ENCODE data around the gene CACNB1. TPM values are rescaled to one million over a fixed set of nuclear protein-coding genes. Genes with fewer than 3 reads are reported as not detected.

Gene CACNB1
- total and polyA plus RNA-seq, 10 of the 15 experiments (the other 5 are each of a cell fraction or from before 2014, with no cell fraction given): 0.06 to 15.6 (median 6.3) TPM

GRCh38 chr17:39222151-39222550 lies 24.7 kb upstream of the CACNB1 start:
- Histone ChIP-seq H3K4me3 (no peak overlapping the region), H3K27ac (ENCODE audit: control insufficient read depth, insufficient read depth) (no peak overlapping the region), H4K20me1 (ENCODE audit: control insufficient read depth, insufficient read depth) (no peaks in the 10 kb centered on the region), H3K4me2 (ENCODE audit: control insufficient read depth, insufficient read depth) (no peak overlapping the region), H3K9ac (ENCODE audit: control insufficient read depth, insufficient read depth, low read length) (no peak overlapping the region), H2AFZ (ENCODE audit: control insufficient read depth, low read depth, low read length) (no peak overlapping the region), H3K4me1 (ENCODE audit: control insufficient read depth, insufficient read depth, low read length) (no peaks in the 10 kb centered on the region), H3K36me3 (ENCODE audit: control insufficient read depth in 2 of 2, insufficient read depth in 2 of 2, low read length in 1 of 2) (no peaks in the 10 kb centered on the region), H3K27me3 (replicated peaks in 1 of 2; ENCODE audit: control insufficient read depth in 2 of 2, insufficient read depth in 2 of 2, low read length in 1 of 2) (peaks cover 4 to 8% of the 10 kb centered on the region in 2 experiments; a peak in 3 of 4 replicates), H3K79me2 (ENCODE audit: control insufficient read depth, insufficient read depth, low read length) (no peaks in the 10 kb centered on the region), H3K9me3 (replicated peaks; ENCODE audit: control insufficient read depth, insufficient read depth, low read length) (no peaks in the 10 kb centered on the region)
- BruUV-seq (replicated peaks): no TSS peak
- DNase-seq (ENCODE audit: low read depth, low spot score): no peak
- WGBS (ENCODE audit: insufficient coverage, insufficient replicate concordance, low lambda C conversion rate, missing lambda C conversion rate): 38% methylated on average over 7 of the region's 7 CpGs
- ChIA-PET CTCF (interaction anchor here (1.4 kb wide), 1 partner anchor 10 kb away, joined by 6 read pairs; no protein-coding TSS in a partner anchor), POLR2A (no interaction called here), RAD21 (ENCODE audit: unreplicated experiment) (interaction anchor here (0.6 kb wide), 1 partner anchor 131 kb away, joined by 3 read pairs; no protein-coding TSS in a partner anchor), SMC1A (ENCODE audit: uncharacterized antibody, unreplicated experiment) (interaction anchor here (1.5 kb wide), 1 partner anchor 23 kb away, joined by 3 read pairs; no protein-coding TSS in a partner anchor)
- no peak for FAIRE-seq
- in situ Hi-C loops (cut with MboI): no loop called here
- ATAC-seq: no peak
- intact Hi-C loops (cut with micrococcal nuclease; ENCODE audit: unreplicated experiment): no loop called here
- TF ChIP-seq NKRF (conservative IDR thresholded peaks at IDR 0.05) (no peak), PBX3 (IDR thresholded peaks at IDR 0.05; ENCODE audit: insufficient replicate concordance, low read depth, low read length) (no peak), SMAD1 (IDR thresholded peaks at IDR 0.05; ENCODE audit: low read depth, partially characterized antibody) (no peak), SKIL (IDR thresholded peaks at IDR 0.05; ENCODE audit: low read depth, poor library complexity, severe bottlenecking) (no peak), ASH2L (IDR thresholded peaks at IDR 0.05; ENCODE audit: borderline replicate concordance, low read depth) (no peak), SIN3A (IDR thresholded peaks at IDR 0.05; ENCODE audit: low read depth, low read length) (no peak)
- TF ChIP-seq, protein P1, sequence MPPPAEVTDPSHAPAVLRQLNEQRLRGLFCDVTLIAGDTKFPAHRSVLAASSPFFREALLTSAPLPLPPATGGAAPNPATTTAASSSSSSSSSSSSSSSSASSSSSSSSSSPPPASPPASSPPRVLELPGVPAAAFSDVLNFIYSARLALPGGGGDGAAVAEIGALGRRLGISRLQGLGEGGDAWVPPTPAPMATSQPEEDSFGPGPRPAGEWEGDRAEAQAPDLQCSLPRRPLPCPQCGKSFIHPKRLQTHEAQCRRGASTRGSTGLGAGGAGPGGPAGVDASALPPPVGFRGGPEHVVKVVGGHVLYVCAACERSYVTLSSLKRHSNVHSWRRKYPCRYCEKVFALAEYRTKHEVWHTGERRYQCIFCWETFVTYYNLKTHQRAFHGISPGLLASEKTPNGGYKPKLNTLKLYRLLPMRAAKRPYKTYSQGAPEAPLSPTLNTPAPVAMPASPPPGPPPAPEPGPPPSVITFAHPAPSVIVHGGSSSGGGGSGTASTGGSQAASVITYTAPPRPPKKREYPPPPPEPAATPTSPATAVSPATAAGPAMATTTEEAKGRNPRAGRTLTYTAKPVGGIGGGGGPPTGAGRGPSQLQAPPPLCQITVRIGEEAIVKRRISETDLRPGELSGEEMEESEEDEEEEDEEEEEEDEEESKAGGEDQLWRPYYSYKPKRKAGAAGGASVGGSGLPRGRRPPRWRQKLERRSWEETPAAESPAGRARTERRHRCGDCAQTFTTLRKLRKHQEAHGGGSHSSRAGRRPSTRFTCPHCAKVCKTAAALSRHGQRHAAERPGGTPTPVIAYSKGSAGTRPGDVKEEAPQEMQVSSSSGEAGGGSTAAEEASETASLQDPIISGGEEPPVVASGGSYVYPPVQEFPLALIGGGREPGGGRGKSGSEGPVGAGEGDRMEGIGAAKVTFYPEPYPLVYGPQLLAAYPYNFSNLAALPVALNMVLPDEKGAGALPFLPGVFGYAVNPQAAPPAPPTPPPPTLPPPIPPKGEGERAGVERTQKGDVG (CRISPR knock-in tag; IDR thresholded peaks at IDR 0.05): no peak
- TF ChIP-seq, protein P2, sequence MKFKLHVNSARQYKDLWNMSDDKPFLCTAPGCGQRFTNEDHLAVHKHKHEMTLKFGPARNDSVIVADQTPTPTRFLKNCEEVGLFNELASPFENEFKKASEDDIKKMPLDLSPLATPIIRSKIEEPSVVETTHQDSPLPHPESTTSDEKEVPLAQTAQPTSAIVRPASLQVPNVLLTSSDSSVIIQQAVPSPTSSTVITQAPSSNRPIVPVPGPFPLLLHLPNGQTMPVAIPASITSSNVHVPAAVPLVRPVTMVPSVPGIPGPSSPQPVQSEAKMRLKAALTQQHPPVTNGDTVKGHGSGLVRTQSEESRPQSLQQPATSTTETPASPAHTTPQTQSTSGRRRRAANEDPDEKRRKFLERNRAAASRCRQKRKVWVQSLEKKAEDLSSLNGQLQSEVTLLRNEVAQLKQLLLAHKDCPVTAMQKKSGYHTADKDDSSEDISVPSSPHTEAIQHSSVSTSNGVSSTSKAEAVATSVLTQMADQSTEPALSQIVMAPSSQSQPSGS (IDR thresholded peaks at IDR 0.05; ENCODE audit: low read length): no peak
- TF ChIP-seq, protein P3, sequence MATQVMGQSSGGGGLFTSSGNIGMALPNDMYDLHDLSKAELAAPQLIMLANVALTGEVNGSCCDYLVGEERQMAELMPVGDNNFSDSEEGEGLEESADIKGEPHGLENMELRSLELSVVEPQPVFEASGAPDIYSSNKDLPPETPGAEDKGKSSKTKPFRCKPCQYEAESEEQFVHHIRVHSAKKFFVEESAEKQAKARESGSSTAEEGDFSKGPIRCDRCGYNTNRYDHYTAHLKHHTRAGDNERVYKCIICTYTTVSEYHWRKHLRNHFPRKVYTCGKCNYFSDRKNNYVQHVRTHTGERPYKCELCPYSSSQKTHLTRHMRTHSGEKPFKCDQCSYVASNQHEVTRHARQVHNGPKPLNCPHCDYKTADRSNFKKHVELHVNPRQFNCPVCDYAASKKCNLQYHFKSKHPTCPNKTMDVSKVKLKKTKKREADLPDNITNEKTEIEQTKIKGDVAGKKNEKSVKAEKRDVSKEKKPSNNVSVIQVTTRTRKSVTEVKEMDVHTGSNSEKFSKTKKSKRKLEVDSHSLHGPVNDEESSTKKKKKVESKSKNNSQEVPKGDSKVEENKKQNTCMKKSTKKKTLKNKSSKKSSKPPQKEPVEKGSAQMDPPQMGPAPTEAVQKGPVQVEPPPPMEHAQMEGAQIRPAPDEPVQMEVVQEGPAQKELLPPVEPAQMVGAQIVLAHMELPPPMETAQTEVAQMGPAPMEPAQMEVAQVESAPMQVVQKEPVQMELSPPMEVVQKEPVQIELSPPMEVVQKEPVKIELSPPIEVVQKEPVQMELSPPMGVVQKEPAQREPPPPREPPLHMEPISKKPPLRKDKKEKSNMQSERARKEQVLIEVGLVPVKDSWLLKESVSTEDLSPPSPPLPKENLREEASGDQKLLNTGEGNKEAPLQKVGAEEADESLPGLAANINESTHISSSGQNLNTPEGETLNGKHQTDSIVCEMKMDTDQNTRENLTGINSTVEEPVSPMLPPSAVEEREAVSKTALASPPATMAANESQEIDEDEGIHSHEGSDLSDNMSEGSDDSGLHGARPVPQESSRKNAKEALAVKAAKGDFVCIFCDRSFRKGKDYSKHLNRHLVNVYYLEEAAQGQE (IDR thresholded peaks at IDR 0.05; ENCODE audit: low read depth, low read length): no peak
